ENCODE data around the gene HPCAL1. TPM values are rescaled to one million over a fixed set of nuclear protein-coding genes. Genes with fewer than 3 reads are reported as not detected.

The HPCAL1 gene
- total and polyA plus RNA-seq, 2 experiments from 2014 or later, result 8.3 to 25.4 TPM

- TF ChIP-seq, protein P1, sequence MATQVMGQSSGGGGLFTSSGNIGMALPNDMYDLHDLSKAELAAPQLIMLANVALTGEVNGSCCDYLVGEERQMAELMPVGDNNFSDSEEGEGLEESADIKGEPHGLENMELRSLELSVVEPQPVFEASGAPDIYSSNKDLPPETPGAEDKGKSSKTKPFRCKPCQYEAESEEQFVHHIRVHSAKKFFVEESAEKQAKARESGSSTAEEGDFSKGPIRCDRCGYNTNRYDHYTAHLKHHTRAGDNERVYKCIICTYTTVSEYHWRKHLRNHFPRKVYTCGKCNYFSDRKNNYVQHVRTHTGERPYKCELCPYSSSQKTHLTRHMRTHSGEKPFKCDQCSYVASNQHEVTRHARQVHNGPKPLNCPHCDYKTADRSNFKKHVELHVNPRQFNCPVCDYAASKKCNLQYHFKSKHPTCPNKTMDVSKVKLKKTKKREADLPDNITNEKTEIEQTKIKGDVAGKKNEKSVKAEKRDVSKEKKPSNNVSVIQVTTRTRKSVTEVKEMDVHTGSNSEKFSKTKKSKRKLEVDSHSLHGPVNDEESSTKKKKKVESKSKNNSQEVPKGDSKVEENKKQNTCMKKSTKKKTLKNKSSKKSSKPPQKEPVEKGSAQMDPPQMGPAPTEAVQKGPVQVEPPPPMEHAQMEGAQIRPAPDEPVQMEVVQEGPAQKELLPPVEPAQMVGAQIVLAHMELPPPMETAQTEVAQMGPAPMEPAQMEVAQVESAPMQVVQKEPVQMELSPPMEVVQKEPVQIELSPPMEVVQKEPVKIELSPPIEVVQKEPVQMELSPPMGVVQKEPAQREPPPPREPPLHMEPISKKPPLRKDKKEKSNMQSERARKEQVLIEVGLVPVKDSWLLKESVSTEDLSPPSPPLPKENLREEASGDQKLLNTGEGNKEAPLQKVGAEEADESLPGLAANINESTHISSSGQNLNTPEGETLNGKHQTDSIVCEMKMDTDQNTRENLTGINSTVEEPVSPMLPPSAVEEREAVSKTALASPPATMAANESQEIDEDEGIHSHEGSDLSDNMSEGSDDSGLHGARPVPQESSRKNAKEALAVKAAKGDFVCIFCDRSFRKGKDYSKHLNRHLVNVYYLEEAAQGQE (IDR thresholded peaks at IDR 0.05; ENCODE audit: unreplicated experiment), result no peak
- TF ChIP-seq ETS1 (IDR thresholded peaks at IDR 0.05) (no peak), STAT1 (IDR thresholded peaks at IDR 0.05; ENCODE audit: unreplicated experiment) (no peak), CREB1 (CRISPR knock-in tag; IDR thresholded peaks at IDR 0.05; ENCODE audit: low read depth) (no peak), ZNF331 (CRISPR knock-in tag; IDR thresholded peaks at IDR 0.05; ENCODE audit: low read depth) (no peak), NANOG (IDR thresholded peaks at IDR 0.05; ENCODE audit: borderline replicate concordance) (no peak)
Measured at GRCh38 chr2:10338270-10339188, 35.8 kb downstream of the HPCAL1 start (continued).

GRCh38 chr2:10339647-10340592 is 37.2 kb downstream of the HPCAL1 start:
- H3K36me3 Mint-ChIP-seq (ENCODE audit: low read depth), result peaks cover 8% of the 10 kb centered on the region; the same call in 2 of the 3 replicates
- H4K20me1 ChIP-seq (replicated peaks; ENCODE audit: insufficient read depth), result no peaks in the 10 kb centered on the region
- no peak overlapping the region for H3K27ac Mint-ChIP-seq
- no peak overlapping the region for H3K27ac ChIP-seq (ENCODE audit: low read depth)
- no peak overlapping the region for H3K4me2 ChIP-seq
- H3K4me1 Mint-ChIP-seq, result no peaks in the 10 kb centered on the region; the same call in 2 of the 3 replicates
- H3K9me3 Mint-ChIP-seq, result peaks cover 4% of the 10 kb centered on the region; the same call in 2 of the 3 replicates
- H3K4me1 ChIP-seq (ENCODE audit: insufficient read depth), result no peaks in the 10 kb centered on the region
- ATAC-seq, result no peak
- H3K4me3 Mint-ChIP-seq, result no peak overlapping the region
- no peak overlapping the region for H3K4me3 ChIP-seq
- no peaks in the 10 kb centered on the region; the same call in 1 of the 2 replicates for H3K79me2 ChIP-seq (replicated peaks; ENCODE audit: insufficient read depth)
- no peak for DNase-seq (ENCODE audit: low spot score)
- H3F3A ChIP-seq (replicated peaks; ENCODE audit: low read depth), result no peaks in the 10 kb centered on the region
- H3K27me3 Mint-ChIP-seq (ENCODE audit: insufficient read depth, low read depth, poor library complexity), result peaks cover 6% of the 10 kb centered on the region
- H3K36me3 ChIP-seq (ENCODE audit: insufficient read depth), result no peaks in the 10 kb centered on the region
- H3K9me2 ChIP-seq (ENCODE audit: insufficient read depth), result no peaks in the 10 kb centered on the region
- no peaks in the 10 kb centered on the region for H3K27me3 ChIP-seq (ENCODE audit: insufficient read depth)
- no peak overlapping the region for H2AFZ ChIP-seq
- TF ChIP-seq CREB1 (CRISPR knock-in tag; IDR thresholded peaks at IDR 0.05; ENCODE audit: low read depth) (no peak), ETS1 (IDR thresholded peaks at IDR 0.05) (no peak), STAT1 (IDR thresholded peaks at IDR 0.05; ENCODE audit: unreplicated experiment) (no peak), ZNF114 (CRISPR knock-in tag; IDR thresholded peaks at IDR 0.05) (no peak)
- TF ChIP-seq, protein P2, sequence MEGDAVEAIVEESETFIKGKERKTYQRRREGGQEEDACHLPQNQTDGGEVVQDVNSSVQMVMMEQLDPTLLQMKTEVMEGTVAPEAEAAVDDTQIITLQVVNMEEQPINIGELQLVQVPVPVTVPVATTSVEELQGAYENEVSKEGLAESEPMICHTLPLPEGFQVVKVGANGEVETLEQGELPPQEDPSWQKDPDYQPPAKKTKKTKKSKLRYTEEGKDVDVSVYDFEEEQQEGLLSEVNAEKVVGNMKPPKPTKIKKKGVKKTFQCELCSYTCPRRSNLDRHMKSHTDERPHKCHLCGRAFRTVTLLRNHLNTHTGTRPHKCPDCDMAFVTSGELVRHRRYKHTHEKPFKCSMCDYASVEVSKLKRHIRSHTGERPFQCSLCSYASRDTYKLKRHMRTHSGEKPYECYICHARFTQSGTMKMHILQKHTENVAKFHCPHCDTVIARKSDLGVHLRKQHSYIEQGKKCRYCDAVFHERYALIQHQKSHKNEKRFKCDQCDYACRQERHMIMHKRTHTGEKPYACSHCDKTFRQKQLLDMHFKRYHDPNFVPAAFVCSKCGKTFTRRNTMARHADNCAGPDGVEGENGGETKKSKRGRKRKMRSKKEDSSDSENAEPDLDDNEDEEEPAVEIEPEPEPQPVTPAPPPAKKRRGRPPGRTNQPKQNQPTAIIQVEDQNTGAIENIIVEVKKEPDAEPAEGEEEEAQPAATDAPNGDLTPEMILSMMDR (conservative IDR thresholded peaks at IDR 0.05; ENCODE audit: low read depth in 2 of 2), result no peak
- TF ChIP-seq, protein P1 (IDR thresholded peaks at IDR 0.05; ENCODE audit: unreplicated experiment), result no peak

All from GM23338 (cell line).